Thyroid gland (tissue), 4 donors: ENCODE results near the gene ATP2A1.

Experiments
- POLR2A ChIP-seq, 2 donors: fragments of 450-650 bp; IDR thresholded peaks; one replicate each; pipeline ENCODE4 v1.6.1; 2017; ENCODE audit warnings: antibody characterized with exemption in 2 of 2, mild to moderate bottlenecking in 2 of 2, moderate library complexity in 1 of 2
- TF ChIP-seq, protein P1 (sequence below), 6 experiments: fragments of 200-600 bp in 3 of 6; fragments of 450-650 bp in 3 of 6; sonication (generic) in 3 of 6; IDR thresholded peaks; one replicate each; pipeline ENCODE4 v1.5.1; 2016 to 2019; ENCODE audit warnings: antibody characterized with exemption in 6 of 6, mild to moderate bottlenecking in 2 of 6, inconsistent platforms in 1 of 6, moderate library complexity in 1 of 6

- TF ChIP-seq, protein P1, sequence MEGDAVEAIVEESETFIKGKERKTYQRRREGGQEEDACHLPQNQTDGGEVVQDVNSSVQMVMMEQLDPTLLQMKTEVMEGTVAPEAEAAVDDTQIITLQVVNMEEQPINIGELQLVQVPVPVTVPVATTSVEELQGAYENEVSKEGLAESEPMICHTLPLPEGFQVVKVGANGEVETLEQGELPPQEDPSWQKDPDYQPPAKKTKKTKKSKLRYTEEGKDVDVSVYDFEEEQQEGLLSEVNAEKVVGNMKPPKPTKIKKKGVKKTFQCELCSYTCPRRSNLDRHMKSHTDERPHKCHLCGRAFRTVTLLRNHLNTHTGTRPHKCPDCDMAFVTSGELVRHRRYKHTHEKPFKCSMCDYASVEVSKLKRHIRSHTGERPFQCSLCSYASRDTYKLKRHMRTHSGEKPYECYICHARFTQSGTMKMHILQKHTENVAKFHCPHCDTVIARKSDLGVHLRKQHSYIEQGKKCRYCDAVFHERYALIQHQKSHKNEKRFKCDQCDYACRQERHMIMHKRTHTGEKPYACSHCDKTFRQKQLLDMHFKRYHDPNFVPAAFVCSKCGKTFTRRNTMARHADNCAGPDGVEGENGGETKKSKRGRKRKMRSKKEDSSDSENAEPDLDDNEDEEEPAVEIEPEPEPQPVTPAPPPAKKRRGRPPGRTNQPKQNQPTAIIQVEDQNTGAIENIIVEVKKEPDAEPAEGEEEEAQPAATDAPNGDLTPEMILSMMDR (IDR thresholded peaks at IDR 0.05): no peak
- TF ChIP-seq POLR2A (IDR thresholded peaks at IDR 0.05): no peak
These were observed 5.1 kb downstream of the ATP2A1 start for GRCh38 chr16:28883221-28883996.
